LoVo (cell line): ENCODE measurements around the gene NAP1L4.

Source experiments
- DNase-seq: peaks from one replicate; pipeline ENCODE4 v3.0.0-alpha.2; 2016; ENCODE audit warnings: low spot score

NAP1L4 gene

DNA sequence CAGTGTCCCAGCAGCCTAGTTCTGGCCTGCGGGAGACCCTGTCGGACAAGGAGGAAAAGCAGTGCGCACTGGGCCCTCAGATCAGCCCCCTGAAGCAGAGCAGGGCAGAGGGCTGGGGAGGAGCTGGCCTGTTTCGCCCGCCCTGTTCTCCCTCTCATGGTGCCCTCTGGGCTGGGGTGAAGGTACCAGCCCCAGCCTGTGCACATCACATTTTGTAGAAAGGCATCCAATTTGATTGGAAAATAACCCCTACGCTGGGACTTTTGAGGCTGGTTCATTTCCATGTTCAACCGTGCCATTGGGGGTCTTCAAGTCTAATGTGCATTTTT is 832 bp upstream of the NAP1L4 start:
- no peak for DNase-seq

DNA sequence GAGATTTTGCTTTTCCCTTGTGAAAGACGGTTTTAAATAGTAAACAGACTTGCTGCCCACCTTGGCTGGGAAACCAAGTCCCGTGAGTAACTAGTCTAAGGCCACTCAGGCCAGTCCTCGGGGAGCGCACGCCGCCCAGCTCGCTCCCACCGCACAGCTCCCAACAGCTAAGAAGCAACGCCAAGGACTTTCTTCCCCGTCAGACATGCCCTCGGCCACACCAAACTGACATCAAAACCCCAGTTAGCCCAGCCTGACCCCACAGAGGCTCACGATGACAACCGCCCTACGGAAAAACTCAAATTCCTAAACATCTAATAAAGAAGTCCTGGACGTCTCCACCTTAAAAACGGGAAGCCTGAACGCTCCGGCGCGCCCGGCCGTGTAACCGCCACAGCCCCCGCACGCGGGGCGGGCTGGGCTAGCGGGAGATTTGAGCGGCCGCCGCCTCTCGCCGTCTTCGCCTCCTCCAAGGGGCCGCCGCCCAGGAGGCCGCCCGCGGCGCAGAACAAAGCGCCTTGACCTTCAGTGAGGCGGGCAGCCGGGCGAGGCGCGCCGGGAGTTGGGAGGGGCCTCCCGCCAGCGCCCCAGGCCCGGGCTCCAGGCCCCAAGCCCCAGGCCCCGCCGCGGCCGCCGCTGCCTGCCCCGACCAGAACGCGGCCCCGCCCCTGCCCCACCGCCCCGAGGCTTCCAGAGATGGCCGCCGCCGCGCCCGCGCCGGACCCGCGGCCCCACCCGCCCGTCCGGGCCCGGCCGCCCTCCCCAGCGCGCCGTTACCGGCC is 486 bp downstream of the NAP1L4 start:
- DNase-seq: peak; percentile 58

DNA sequence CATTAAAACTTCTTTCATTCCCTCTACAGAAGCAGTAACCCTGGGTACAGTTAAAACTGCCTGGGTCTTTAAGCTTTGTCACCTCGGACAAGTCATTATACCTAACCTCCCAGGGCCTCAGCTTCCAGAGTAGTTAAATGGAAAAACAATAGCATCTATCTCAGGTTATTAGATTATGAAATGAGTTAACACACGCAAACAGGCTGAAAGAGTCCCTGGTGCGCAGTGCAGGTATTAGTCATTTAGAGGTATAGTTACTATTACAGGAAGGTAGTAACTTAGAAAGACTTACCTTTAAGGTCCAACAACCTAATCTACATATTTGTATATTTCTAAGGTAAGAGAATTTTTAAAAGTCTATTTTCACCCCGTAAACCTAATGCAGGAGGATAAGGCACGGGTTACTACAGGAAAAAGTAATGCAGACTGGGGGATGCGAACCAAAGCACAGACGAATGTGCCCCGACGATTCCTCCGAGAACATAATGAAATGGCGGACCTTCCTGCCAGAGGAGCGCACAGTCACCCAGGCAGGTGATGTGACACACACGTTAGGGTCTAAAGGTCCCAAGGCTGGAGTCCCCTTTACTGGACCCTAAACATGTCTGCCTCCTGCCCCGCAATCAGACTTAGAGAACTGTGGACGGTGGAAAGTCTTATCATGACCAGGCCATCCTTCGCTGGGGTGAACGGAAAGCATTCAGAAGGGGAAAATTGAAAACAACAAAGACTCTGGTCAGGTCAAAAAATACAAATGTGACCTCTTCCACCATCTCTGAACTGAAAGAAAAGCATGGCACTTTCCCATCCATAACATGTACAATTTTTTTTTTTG is 1.3 kb downstream of the NAP1L4 start:
- DNase-seq: peak; percentile 36

DNA sequence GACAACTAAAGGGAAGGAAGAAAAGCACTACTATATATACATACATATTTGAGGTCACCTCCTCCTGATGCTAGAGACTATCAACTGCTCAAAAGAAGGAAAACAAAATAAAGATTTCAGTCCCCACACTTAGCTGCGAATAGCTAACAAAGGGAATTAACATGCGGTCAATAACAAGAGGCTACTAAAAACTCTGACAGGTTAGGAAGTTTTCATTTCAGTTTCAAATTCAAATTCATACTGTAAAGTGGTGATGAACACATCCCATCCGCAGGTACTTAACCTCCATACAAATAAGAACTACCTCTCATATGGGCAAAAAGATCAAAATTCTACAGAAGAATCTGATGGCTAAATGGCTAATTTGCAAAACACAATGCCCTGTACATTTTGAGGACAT is 2.6 kb downstream of the NAP1L4 start:
- no peak for DNase-seq

DNA sequence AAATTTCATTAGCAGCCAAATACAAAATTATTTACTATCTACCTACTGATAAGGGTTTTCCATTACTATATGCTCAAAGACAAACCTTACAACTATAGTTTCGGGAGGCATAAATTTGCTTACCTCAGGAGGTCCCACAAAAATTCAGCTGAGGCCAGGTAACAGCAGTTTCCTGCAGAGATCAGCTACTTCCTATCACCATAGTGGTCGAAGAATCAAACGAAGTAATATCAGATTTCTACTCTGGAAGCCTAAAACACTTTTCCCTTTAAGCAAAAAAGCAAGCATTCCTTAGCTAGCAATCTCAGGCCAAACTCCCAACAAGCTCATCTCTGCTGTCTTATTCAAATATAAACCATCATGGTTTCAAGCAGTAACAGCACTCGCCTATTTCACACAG is 3.1 kb downstream of the NAP1L4 start:
- no peak for DNase-seq

DNA sequence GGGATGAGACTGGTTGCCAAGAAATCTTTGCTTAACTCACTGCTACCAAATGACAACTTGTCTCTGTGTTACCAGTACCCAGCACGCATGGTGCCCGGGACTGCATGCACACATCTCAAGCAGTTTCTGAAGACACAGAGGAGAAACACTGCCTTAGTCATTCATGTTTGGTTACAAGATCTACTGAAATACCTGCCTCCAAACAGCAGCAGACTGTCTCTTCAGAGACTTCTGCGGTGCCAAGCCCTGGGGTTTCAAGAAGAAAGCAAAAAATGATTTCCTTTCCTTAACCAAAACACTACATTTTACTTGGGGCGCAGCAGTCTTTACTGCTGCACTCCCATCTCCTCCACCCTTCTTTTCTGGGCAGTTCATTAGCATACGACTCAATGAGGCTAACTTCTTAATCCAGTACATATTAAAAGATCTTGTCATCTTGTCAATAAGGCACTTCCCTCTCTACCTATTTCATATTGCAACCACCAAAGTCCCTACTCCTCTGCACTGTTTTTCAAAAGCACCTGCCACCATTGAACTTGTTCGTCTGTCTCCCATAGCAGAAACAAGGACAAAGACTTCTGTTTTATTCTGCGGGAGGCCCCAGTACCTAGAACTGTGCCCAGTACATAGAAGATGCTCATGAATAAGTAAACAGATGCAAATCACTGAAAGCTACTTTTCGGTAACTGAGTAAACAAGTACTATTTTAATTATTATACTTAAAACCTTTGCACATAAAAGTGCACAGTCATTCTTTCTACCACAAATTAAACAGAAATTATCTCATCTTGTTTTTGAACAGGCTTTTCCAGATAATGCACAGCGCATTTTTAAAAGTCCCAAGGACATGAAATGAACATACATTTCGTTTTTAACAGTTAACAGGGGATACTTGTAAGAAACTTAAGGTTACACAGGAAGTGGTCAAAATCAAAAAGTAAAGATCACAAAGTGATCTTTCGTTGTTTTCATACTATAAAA is 4.0 kb downstream of the NAP1L4 start:
- DNase-seq: no peak

DNA sequence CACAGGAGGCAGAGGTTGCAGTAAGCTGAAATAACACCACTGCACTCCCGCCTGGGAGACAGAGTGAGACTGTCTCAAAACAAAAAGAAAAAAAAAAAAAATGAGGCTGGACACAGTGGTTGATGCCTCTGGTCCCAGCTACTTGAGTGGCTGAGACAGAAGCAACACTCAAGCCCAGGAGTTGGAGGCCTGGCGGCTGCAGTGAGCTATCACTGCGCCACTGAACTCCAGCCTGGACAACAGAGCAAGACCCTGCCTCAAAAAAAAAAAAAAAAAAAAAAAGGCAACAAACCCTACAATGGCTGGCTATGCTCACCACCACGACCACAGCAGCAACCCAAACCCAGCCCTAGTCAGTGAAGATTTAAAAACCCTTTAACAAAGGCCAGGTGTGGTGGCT is 8.2 kb downstream of the NAP1L4 start:
- DNase-seq: no peak

DNA sequence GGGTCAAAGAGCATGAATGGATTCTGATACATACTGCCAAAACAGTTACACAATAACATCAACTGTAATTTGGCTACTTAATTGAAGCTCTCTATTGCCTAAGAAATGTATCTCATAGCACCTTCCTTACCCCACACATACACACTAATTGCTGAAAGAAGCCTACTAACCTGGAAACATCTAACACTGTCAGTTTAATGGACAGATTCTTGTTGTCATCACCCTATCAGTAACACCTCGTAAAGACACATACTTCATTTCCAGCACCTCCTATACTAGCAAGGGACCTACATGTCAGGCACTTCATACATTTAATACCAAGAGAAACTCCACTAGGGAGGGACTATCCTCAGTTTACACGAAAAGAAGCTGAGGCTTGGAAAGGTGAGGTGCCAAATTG is 9.9 kb downstream of the NAP1L4 start:
- DNase-seq: no peak

DNA sequence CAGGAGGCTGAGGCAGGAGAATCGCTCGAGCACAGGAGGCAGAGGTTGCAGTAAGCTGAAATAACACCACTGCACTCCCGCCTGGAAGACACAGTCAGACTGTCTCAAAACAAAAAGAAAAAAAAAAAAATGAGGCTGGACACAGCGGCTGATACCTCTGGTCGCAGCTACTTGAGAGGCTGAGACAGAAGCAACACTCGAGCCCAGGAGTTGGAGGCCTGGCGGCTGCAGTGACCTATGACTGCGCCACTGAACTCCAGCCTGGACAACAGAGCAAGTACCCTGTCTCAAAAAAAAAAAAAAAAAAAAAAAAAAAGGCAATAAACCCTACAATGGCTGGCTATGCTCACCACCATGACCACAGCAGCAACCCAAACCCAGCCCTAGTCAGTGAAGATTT is 11.0 kb downstream of the NAP1L4 start:
- DNase-seq: no peak

DNA sequence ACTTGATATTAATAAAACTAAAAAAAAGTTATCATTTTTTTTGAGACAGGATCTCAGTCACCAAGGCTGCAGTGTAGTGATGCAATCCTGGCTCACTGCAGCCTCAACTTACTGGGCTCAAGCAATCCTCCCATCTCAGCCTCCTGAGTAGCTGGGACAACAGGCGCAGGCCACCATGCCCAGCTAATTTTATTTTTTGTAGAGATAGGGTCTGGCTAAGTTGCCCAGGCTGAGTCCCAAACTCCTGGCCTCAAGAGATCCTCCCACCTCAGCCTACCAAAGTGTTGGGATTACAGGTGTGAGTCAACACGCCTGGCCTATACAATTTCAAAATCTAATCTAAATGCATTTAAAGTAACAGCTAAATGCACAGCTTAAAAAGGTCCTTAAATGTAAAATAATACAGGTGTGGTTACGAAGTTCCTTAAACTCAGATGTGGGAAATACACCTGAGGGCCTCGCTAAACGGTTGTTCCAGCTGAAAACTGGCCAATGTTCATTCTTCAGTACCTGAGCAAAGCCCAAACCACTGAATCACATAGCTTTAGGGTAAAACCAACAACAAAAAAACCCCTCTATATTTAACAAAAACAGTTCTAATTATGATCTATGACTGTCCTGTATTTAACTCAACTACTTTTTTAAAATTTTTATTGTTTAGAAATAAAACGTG is 11.8 kb downstream of the NAP1L4 start:
- no peak for DNase-seq

DNA sequence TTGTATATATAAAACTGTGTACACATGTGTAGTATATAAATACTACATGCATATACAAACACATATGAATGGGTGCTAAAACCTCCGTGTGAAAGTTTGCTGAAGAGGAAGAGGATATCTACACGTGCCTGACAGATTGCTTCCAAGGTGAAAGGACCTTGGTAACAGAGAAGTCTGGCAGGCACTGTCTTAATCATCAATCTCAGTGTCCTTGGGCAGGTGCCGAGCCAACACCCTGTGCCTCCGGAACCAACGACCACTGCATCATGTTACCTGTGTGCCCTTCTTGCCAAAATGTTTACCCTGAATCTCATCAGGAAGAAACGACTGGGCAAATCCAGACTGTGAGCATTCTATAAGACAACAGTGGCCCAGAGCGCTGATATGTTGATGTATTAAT is 15.0 kb downstream of the NAP1L4 start:
- DNase-seq: no peak

DNA sequence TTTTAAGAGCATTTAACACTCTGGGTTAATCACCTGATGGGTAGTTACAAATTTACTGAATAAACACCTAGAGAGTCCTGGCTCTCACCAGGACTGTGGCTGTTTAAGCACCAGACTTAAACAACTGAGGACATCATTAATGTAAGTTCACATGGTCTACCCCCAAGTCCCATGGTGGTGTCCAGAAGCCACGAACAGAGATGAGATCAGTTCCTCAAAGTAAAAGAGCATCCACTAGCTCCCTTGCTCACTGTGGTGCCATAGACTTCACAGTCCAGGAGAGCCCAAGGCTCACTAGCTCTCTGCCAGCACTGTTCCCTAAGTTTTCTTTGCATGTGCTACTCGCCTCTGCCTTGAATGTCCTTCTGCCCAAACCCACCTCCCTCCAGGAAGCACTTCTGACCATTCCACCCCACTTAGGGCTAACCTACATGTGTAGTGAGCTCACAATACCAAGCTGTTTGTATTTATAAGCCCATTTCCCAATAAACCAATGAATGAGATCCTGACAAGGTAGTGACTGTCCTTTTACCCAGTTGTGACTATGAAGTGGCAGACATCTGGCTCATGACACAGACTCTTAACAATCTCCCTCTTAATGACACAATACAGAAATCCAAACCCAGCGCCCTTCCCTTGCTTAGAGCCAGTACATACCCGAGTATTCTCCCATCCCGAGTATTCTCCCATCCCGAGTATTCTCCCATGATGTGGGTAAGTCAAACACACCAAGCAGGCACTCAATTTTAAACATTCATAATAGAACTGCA is 15.7 kb downstream of the NAP1L4 start:
- DNase-seq: no peak

DNA sequence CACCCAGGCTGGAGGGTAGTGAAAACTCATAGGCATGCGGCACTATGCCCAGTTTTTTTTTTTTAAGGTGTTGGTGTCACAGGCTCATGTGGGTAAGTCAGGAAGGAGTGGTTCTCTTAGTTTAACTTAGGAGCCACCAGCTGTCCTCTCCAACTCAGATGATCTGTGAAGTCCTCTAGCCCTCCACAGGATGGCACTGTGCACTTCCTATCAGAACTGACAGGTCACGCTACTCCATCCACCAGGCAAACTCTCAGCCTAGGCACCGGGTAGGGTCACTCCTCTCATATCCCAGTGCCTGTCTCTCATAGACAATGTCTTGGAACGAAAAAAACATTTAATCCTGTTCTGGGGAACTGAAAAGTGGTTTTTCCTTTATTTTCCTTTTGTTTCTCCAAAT is 16.5 kb downstream of the NAP1L4 start:
- DNase-seq: no peak

DNA sequence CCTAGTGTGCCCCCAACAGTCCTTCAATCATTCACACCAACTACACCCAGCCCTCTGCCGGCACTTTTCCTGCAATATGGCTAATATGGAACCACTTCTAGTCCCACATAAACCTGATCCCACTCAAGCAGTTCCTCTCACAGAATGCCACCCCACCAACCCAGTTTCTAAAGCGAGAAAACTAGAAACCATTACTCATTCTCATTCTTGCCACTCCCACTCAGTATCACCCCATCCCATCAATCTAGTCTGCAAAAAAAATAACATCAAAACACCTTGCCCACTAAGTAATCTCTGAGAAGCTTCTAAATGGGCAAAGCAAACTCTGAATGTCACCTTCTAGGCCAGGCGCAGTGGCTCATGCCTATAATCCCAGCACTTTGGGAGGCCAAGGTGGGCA is 17.9 kb downstream of the NAP1L4 start:
- DNase-seq: no peak

DNA sequence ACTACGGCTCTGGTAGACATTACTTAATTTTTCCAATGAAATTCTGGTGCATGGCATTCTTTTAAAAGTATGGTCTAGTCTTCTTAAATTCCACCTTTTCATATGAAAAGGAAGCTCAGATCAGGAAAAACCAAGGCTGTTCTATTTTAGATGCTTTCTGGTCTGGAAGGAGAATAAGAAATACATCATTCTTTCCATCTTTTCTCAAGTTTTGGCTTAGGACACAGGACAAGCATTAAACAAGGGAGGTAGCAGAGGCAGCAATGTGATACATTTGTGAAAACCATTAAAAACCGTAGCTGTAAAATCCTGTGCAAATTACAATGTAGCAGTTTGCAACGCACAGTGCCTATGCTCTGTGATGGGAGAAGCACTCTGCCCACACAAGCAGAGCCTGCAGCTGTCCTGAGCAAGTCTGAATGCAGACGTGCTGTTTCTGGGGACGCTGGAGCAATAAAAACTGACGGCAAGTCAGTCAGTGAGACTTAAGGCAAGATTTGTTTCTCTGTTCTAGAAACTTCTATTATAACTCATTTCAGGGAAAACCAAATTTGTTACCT is 23.7 kb downstream of the NAP1L4 start:
- DNase-seq: no peak

DNA sequence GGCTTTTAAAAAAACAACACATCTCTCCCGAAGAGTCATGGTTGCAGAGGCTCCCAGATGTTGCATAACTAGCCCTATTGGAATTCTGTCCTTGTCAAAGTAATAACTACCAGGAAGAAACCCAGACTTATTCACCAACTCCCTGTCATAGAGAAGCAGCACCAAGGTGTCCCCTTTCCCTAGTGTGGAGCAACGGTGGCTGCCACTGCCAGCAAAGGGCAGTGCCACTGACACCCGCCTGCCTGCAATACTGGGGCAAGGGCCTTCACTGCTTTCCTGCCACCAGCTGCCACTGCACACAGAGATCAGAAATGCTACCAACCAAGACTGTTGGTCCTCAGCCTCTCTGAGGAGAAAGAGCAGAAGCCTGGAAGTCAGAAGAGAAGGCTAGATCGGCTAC is 27.3 kb downstream of the NAP1L4 start:
- no peak for DNase-seq

DNA sequence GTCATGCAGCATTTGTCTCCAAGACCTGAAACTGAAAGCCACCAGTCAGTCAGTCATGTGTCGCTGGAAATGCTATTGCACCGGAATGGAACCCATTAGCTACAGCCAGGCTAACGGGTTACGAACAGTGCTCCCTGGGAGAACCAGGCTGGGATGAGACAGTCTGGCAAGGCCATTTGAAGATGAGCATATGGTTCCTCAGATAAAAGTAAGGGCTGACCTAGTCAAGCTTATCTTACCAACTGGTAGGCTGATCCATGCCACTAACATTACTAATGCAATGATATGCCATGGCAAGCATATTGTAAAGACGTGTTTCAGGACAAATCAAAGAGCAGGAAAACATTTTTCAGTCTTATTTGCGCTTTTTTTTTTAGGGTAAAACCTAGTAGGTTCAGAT is 28.4 kb downstream of the NAP1L4 start:
- DNase-seq: no peak

DNA sequence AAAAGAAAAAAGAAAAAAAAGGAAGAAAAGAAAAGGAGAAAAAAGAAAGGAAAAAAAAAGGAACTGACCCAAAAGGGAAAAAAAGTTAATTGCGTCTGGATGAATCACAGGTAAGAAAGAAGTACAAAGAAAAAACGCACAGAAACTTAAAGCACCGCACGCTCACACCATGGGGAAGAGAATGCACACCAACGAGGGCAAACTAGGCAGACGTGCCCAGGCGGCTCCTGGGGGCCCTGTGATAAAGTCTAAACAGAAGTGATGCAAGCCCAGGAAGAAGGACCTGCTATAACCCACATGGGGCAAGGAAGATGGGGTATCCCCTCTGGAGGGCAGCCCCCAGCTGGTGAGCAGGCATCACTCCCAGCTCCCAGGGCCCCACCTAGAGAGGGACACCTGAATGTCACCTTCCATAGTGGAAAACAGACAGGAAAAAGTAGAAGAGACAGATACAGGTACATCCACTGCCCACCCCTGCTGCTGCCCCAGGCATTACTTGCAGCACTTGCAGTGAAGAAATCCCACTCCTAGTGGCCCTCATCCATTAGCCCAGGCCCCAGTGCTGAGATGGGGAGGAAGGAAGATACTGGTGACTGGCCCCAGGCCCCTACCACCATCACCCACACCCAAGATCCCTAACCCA is 28.9 kb downstream of the NAP1L4 start:
- no peak for DNase-seq

DNA sequence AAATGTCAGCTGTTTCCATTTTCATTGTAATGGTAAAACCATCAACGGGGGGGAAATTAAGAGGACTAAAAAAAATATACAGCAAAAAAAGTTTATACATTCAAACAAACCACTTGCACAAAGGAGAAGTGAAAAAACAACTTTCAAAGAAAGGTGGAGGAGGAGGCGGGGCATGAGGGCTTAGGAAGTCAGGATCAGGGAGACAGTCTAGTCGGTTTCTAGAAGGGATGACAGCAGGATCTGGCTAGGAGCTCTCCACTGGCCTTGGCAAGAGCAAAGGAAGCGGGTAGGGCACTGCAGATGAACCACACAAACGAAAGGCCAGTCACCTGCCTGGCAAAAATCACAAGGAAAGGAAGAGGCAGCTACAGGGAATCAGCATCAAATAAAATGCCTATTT is 31.0 kb downstream of the NAP1L4 start:
- no peak for DNase-seq

DNA sequence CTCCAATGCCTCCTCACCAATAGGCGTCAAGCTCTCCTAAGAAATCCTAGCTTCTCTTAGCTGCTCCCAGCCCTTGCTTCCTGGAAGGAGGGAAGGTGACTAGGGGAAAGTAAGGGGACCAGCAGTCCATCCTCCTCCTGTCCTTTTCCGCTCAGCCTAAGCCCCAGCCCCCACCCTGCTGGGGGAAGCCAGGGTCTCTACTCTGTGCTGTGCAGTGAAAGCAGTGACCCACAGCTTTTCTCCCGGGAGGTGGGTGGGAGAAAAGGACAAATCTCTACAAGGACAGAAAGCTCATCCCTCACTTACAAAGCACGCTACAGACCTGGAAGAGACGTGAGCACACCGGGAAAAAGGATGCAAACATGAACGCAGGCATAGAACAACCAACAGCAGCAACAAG is 32.0 kb downstream of the NAP1L4 start:
- no peak for DNase-seq
